HG03565 (cell line): ENCODE measurements around the gene FERMT1.
"Not testable (repeated sequence)": the region's sequence is repeated elsewhere in the genome, so short reads cannot be mapped to it uniquely, and the experiment has no call there.

Experiments
- ATAC-seq: cut with Tn5 transposase; IDR thresholded peaks from one replicate; pipeline ENCODE4 v1.9.1; 2021; ENCODE audit warnings: mild to moderate bottlenecking, moderate library complexity; ENCODE audit not compliant: unreplicated experiment

FERMT1 gene

DNA sequence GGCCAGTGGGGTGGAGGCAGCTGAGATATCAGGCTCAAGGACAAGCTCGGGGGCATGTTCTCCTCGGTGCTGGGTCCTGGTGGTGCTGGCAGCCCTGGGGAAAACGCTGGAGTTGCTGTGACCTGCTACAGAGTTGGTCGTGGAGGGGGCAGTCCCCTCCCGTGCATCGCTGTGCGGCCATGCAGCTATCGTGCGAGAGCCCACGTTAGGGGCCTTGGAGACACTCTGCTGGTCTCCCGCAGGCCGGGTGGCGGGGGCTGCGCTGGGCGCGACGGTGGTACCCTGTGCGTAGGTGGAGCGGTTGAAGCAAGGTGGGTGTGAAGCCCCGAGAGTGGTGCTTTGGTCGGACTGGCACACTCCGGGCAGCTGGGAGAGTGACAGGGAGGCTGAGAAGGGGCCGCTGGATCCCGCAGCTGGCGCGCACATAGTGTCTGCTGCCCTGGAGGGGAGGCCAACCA lies 81.0 kb downstream of the FERMT1 start:
- no peak for ATAC-seq

DNA sequence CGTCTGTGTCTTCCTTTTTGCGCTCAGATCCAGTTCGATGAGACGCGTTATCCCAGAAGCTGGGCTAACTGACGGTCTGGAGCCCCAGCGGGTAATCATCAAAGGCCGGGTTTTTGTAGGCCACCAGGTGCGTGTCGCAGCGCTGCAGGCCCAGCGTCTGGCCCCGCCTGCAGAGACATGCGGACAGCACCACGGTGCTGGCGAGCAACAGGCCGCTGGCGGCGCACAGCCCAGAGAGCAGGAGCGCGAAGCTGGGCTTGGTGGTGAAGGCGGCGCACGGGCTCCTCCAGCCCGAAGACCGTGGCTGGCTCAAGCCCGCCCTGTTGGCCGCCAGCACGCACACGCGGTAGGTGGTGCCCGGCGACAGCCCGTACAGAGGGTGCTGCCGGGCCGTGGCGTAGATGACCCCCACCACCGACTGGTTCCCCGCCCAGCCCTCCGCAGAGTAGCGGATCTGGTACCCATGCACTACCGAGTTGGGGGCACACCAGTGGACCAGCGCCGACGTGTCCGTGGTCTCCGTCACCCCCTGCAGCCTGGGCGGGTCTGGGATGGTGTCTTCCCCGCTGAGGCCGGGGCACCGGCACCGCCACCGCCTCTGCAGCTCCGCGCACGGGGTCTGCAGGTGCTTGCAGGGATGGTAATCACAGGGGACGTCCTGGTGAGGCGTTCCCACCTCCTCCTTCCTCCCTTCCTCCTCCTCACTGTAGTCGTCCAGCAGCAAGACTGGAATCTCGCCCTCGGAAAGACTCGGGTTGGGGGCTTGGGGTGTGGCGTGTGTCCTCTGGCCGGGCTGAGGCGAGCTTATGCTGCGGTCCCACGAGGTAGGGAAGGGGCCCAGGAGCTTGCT lies 81.6 kb downstream of the FERMT1 start:
- no peak for ATAC-seq

DNA sequence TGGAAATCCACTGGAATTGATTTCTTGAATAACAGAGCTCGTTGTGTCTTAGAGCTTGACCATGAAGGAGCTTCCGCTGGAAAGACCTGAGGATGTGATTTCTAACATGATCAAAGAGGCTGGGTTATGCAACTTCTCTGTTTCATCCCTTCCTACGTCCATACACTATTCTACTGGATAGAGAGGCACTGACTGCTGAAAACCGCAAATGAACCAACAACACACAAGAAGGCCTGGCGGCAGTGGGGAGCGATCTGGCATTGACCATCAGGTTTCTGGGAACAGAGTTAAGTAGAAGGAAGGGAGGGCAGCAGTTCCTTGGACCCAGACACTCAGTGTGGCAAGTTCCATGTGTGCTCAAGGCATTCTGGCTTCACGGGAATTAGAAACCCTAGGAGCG lies 82.3 kb downstream of the FERMT1 start:
- no peak for ATAC-seq

DNA sequence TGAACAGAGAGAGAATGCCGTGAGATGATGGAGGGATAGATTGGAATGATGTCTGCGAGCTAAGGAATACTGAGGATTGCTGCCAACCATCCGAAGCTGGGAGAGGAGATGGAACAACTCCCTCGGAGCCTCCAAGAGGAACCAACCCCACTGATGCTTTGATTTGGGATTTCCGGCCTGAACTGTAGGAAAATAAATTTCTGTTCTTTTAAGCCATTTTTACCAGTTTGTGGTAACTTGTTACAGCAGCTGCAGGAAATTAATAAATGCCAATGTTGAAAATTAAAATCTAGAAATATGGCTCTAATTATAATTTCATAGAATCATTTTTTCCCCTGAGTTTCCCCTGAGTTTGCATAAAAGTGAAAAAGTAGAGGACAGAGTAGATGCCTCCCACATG lies 83.1 kb downstream of the FERMT1 start:
- ATAC-seq = no peak

DNA sequence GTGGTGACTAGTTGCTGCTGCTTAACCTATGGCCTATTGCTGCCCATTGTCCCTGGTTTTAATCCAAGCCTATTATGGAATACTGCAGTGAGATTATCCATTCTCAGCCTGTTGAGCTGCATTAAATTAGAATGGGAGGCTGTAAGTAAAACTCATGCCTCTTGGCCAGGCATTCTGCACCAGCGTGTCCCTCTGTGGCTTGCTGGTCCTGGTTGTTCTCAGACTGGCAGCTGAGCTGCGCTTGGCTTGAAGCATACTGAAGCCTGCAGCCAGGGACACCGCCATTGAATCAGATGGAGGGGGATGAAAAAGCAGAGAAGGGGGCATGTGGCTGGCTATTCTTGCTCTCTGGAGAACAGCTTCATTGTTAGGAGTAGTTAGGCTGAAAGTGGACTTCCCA lies 84.6 kb downstream of the FERMT1 start:
- no peak for ATAC-seq

DNA sequence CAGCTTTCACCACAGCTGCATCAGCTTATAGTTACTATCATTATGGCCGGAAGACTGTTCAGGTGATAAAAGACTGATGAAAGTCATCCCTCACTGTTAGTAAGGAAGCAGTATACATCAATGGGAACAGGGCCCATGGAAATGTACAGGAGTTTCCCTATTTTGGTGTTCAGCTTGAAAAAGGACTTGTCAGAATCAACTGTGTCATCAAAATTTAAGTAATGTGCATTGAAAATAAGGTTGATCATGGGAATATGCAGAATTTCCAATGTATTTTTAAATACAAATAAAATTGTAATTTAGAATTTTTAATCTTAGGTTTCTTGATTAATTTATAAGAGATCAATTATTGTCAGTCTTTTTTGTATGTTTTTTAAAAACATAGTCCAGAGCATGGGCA lies 85.7 kb downstream of the FERMT1 start:
- ATAC-seq = no peak

DNA sequence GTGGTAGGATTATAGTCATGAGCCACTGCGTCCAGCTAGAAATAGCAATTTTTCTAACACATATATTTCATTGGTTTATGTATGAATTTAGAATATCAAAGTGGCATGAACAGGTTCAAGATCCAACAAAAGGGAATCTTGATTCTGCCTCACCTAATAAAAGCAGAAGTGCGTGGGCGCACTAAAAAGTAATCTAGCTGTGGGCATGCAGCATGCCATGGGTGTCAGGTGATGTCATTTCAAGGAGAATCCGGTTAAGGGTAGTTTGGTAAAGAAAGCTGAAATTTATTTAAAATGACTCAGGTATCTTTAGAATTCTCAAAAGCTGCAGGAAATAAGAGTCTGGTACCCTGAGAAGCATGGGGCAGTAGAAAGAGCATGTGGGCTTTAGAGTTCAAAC lies 86.6 kb downstream of the FERMT1 start:
- ATAC-seq = no peak

DNA sequence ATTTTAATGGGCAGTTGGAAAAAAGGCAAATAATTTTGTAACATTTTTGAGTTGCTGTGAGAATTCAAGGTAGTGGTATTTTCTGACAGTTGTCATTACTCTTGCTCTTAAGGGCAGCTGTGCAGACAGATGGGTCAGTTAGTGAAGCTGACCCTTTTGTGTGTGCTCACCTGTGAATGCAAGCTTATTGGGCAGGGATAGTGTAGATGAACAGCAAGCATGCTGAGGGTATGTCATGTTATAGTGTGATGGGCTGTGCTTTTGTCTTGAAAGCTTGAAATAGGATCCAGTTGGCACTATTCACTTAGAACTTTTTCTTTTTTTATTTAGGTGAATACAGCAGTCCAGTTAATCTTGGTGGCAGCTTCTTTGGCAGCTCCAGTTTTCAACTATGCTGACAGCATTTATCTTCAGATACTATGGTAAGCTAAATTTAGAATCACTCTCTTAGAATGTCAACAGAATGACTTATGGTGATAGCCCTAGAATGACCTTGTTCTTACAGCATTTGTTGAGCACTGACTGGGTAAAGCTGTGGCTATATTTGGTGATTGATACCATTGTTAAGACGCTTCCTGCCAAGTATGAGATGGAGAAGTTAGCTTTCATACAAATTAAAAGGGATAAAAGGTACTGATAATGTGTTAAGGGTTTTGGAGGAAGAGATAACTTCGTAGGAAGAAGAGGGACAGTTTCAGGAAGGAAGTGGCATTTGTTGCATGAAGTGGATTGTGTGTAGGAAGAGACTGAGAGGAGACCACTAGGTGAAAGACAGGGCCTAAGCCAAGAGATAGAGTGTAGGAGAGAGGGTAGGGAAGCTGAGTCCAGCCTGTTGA lies 88.5 kb downstream of the FERMT1 start:
- no peak for ATAC-seq

DNA sequence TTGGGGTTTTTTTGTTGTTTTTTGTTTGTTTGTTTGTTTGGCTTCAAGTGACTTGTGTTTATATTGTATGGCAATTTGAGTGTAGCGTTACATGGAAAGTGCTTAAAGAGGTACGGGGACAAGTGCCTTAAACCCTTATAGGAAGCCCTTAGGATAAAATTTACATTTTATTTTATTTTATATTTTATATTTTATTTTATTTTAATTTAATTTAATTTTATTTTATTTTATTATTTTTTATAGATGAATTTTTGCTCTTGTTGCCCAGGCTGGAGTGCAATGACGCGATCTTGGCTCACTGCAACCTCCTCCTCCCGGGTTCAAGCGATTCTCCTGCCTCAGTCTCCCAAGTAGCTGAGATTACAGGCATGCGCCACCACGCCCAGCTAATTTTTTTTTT lies 89.9 kb downstream of the FERMT1 start:
- not testable (repeated sequence) for ATAC-seq

DNA sequence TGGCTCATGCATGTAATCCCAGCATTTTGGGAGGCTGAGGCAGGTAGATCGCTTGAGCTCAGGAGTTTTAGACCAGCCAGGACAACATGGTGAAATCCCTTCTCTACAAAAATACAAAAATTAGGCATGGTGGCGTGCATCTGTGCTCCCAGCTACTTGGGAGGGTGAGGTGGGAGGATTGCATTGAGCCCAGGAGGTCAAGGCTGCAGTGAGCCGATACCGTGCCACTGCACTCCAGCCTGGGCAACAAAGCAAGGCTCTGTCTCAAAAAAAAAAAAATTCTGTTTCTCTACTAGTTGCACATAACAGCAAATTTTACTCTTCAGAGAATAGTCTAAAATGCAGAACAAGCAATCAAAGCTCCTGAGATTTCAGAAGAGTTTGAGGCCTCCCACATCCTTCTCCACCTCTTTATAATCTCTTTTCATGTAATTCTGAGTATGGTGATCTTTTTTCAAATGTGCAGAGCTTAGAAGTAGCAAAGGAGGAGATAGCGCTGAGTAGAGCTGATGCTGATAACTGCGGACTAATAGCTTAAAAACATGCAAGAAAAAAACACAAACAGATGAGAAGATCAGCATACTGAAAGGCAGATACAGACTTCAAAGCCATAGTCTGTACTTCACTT lies 92.3 kb downstream of the FERMT1 start:
- no peak for ATAC-seq

DNA sequence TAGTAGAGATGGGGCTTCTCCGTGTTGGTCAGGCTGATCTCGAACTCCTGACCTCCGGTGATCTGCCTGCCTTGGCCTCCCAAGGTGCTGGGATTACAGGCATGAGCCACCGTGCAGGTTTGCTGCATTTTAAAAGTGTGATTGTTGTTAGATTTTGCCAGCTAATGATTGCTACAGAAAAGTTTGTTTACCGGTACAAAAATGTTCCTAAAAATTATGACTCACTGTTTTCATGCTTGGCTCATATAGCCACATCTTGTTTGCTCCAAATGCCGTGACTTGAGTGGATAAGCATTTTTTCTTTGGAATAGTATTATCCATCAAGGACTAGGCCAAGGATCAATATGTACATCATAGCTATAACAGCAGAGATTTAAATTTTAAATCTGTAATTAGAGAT lies 93.3 kb downstream of the FERMT1 start:
- ATAC-seq = no peak

DNA sequence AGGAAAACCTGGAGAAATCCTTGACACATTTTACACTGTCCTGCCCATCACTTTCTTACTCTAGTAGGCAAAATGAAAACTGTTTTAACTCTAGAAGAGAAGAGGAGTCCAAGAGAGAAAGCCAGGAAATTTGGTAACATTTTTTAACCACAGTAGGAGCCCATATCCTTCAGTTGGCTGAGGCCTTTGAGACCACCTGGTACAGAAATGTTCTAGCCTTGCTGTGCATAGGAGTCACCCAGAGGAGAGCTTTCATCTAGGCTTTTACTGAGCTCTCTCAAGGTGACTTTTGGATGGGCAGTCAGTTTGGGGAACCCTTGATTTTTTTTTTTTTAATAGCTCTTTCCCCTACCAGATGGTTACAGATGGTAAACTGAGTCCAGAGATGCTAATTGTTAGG lies 94.0 kb downstream of the FERMT1 start:
- no peak for ATAC-seq

DNA sequence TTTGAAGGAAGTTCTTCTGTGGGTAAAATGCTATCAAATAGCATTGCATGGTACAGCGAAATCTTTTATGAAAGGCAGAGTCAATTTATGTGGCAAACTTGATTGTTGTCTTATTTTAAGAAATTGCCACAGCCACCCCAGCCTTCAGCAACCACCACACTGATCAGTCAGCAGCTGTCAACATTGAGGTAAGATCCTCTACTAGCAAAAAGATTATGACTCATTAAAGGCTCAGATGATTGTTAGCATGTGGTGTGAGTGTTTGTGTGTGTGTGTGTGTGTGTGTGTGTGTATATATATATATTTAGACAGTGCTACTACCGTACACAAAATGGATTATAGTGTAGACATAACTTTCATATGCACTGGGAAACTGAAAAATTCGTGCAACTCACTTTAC lies 96.8 kb downstream of the FERMT1 start:
- ATAC-seq = no peak
